ENCODE measurements around the gene MYADML2.

The MYADML2 gene

DNA sequence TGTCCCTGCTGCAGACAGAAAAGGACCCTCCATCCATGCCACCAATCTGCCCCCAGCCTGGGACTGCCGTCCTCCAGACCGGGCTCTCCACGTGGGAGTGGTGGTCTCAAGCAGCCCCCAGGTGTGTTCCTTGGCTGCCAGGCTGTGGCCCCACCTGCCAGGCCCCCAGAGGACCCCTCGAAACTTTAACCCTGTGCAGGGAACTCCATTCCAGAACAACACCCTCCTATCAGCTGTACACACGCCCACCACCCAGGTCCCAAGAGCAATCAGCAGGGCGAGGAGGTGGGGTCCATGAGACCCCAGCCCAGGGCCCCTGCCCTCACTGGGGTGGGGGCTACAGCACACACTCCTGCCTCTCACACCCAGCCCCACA, 11.3 kb downstream of the MYADML2 start:
- no peak for DNase-seq

DNA sequence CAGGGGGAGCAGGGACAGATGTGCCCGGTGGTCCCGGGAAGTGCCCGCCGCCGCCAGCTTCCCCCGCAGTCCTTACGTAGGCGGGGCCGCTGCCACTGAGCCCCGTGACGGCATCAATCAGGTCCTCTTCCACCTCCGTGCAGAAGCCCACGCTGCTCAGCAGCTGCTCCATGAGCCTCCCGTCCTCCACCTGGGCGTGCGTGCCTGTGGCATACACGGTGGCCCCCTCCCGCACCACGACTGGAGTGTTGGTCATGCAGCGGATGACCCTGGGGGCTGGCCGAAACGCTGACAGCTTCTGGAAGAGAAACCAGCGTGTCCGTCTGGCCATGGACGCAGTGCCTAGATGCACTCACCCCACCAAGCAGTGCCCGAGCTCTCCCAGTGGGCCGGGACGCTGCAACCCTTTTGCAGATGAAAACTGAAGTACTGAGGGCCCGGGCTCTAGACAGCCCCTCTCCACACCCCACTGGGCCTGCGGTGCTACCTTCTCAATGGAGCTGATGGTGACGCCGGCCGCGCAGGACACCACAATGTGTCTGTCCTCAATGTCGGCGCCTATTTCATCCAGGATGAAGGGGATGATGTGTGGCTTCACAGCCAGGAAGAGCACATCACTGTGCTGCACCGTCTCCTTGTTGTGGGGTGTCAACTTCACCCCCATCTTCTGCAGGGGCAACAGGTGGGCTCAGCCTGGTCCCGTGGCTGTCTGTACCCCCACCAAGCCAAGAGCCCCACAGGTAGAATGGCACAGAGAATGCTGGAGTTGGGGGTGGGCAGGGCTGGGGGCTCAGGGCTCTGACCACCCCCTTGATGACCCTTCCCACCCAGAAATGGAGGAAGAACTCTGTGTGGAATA, 12.0 kb downstream of the MYADML2 start:
- DNase-seq: no peak

DNA sequence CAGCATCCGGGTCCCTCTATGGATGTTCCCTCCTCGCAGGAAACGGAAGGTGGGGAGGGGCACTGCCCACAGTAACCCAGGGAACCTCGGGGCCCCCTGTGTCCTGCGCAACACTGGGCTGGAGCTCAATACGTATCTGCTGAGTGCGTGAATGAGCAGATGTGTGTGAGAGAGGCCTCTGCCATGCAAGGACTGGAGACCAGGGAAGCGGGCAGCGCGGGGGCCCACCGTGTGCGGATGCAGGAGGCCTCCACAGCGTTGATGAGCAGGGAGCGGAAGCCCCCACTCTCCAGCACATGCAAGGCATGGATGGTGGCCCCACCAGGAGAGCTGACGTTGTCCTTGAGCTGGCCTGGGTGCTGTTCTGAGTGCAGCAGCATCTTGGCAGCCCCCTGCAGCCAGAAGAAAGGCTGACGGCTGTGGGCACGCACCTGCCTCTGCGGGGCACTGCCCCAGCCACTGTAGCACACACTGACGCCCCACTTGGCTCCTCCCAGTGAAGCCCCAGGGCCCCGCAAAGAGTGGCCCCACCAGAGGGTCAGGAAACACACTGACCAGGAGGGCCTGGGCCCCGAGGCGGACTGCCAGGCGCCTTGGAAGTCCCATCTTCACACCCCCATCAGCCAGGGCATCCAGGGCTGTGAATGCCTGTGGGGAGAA, 12.8 kb downstream of the MYADML2 start:
- DNase-seq: no peak

DNA sequence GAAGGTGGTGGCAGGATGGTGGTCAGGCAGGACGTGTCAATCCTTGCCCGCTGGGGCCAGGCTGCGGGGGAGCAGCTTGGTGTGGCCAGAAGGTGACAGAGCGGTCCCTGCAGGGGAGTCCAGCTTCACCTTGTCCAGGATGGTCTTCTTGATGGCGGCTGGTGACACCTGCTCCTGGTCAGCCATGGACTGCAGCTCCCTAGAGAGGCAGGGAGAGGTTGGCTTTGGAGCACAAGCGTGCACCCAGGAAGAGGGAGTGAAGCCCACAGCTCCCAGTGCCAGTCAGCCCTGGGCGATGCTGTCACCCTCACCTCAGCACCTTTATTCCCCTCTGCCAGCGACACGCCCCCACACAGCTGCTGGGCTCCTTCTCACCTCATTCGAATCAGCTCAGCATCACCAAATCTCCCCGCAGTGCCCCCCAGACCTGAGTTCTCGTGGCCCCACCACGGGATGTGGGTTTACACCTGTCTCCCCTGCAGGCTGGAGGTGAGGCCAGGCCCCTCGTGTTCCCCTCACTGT, 13.8 kb downstream of the MYADML2 start:
- DNase-seq: no peak

DNA sequence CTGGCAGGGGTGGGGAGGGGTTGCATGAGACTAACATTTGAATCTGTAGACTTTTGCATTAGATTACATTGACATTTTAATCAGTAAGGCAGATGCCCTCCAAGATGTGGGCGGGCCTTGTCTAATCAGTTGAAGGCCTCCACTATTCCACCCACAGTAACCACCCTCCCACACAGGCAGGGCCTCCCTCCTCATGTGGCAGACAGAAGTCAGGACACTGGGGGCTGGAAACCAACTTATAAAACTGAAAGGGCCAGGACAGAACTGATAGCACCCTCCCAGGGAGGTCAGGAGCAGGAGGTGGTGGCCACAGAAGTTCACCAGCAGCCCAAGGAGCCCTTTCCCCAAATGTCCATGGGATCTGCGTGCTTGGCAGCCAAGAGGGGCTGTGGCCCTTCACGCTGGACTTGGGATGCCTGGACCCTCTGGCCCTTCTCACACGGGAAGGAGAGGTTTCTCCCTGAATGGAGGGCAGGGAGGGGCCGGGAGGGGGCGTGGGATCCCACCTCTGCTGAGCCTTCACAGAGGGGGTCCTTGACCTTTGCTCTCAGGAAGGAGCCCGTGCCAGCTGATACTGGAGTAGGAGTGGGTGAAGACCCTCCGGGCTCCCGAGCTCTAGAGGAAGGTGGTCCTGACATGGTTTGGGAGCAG, 14.6 kb downstream of the MYADML2 start:
- no peak for DNase-seq

DNA sequence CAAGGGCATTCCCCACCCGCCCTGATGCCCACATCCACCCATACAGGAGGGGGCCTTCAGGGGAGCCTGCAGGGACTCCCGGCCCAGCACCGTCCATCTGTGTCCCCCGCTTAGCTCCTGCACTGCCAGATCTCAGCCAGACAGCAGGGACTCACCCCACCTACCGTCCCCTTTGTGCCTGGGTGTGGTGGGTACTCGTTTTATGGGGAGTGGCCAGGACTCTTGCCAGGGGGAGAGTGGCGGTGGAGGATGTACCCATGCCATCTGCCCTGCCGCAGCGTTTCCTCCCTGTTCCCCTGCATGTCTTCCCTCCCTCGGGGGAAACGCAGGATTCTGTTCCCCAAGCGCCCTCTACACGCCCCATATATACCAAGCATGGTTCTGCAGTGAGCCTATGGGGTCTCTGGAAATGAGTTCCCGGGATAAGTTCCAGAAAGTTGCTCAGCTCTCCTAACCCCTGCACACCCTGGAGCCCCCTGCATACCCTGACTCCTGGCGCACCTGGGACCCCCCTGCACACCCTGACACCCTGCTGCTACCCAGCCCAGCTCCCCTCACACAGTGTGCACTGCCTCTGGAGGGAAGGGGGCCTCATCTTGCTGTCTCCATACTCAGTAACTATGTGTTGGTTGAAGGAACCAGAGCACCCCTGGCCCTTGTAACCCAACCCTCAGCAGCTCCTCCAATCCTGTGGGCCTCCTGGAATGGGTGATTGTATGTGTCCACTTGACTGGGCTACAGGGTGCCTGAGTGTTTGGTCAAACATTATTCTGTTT, 15.3 kb downstream of the MYADML2 start:
- no peak for DNase-seq

DNA sequence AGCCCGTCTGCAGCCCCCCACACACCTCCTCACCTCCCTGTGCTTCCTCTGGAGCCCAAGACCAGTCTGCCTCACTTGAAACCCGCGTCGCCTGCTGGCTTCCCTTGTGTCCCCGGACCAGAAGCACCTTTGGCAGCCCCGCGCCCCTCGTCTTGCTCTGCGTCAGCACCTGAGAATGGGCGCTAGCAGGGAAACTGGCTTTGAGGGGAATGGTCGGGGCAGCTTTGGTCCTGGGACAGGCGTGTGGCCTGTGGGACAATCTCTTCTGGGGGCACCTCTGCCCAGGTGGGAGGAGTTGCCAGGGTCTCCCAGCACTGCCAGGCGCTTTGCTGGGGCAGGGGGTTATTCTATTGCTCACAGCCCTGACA, 15.9 kb downstream of the MYADML2 start:
- no peak for DNase-seq

DNA sequence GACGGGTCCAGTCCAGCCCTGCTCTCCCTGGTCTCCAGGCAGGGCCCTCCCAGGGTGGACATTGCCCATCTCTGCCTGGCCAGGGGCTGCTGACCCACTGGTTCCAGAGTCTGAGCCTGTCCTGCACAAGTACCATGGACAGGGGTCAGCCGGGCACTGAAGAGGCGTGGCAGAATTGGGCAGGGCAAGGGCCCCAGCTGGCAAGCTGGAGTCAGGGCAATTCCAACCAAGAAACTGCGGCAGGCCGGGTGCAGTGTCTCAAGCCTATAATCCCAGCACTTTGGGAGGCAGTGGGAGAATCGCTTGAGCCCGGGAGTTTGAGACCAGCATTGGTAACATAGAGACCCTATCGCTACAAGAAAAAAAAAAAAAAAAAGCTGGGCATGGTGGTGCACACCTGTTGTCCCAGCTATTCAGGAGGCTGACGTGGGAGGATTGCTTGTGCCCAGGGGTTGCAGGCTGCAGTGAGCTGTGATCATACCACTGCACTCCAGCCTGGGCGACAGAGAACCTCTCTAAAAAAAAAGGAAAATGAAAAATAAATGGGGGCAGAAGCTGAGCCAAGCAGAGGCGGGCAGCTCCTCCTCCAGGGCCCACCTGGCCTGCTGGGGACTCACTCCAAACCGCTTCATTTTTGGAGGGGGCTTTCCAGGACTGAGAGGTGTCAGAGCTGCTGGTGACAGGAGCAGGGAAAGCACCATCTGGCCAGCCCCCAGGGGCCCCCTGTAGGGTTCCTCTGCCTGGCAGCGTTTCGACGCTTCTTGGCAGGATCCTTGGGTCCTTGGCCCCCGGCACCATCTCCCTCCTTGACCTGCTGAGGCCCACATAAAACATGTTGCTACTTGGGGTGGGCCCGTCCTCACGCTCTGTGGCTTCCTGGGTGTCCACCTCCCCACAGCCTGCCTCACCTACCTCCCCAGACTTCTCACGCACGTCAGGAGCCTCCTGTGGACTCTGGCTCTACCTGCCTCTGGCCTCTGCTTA, 16.6 kb downstream of the MYADML2 start:
- no peak for DNase-seq

DNA sequence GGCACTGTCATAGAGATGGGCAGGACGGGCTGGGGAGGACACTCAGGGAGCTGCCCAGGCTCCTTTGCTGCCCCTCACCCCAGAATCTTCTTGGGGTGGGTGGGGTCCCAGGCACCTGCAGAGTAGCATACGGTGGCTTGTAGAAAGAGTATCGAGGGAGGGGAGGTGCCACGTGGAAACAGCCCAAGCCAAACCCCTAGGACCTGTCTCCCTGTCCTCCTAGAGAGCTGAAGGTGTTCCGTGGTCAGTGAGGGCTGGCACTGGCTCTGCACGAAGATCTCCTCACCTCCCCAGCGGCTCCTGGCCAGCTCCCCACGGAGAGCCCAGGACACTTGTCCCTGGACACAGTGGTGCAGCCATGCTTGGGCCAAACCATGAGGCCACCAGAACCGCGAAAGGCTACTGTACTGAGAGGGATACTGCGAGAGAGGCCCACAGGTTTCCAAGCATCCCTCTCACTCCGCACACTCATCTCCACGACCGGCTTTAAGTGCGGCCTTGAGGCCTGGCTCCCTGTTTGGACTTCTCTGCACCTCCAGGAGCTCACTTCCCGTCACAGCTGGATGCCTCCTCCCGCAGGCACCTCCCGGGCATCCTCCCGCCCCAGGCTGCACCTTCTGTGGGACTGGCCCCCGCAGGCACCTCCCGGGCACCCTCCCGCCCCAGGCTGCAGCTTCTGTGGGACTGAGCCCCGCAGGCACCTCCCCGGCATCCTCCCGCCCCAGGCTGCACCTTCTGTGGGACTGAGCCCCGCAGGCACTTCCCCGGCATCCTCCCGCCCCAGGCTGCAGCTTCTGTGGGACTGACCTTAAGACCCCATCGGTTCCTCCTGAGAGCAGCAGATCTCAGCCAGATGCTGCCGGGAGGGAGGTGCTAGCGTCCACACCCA, 17.5 kb downstream of the MYADML2 start:
- DNase-seq: no peak

DNA sequence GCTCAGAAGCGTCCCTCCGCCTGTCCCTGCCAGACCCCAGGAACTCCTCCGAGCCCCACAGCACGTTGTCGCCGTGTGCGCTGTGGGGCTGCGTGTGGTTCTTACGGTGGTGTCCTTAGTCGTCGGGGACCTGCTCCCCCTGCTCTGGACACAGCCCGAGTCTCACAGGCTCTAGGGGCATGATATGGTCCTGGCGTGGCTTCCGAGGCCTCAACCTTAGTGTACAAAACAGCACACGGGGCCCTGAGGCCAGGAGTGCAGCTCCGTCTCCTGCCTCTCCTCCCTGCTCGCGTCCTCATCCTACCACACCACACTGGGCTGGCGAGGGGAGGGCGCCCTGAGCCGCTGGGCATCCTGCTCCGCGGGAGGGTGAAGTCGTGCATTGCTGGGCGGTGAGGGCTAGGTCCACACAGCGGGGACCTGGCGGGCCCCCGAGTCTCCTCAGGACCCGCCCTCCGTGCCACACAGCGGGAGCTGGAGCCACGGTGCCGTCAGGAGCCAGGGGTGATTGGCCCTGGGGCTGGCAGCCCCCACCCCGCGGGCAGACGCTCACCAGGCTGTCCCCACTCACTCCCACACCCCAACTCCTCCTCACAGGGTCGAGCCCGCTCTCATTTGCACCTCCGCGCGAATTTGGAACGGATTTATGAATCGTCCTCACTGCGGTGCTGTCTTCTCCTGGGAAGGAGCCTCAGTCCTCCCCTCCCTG, 18.3 kb downstream of the MYADML2 start:
- no peak for DNase-seq

DNA sequence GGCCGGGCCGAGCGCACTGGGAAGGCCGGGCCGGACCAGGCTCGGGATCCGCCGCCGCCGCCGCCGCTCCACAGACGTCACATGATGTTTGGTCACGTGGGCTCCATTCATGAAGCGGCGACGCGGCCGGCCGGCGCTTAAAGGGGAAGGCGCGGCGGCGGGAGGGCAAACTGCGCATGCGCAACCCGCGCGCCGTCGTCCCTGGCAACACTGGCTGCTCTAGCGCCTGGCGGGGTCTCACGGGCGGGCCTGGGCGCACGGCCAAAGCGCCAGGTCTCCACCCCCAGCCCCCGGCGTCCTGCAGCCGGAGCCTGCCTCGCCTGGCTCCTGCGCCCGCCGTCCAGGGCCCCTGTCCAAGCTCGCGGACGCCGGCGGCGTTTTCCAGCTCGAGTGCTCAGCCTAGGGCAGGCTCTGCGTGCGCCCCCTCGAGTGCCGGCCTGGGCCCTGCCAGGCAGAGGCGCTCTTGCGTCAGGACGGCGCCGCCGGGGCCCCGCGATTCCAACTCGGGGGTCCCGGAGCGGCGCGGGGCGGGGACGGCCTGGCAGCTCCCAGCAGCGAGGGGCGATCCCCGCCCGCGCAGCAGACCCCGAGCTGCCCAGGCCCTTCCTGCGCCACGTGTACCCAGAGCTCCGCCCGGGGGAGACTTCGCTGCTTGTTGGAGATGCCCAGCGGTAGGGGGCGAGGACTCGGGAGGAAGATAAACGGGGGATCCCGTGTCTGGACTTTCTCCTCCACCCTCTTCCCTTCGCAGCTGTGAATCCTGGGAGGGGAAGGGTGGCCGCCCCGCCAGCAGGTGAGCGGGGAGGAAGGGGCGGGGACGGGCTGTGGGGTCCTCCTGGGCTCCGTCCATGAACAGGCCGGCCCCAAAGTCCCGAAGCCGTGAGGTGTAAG, 19.1 kb downstream of the MYADML2 start, which contains the start of gene MAFG:
TSS of gene MAFG (minus strand) at position 83 of the 891 bp plus-strand sequence. CDS start 4,550 bp downstream, outside the sequence.
- DNase-seq: peak; percentile 86

DNA sequence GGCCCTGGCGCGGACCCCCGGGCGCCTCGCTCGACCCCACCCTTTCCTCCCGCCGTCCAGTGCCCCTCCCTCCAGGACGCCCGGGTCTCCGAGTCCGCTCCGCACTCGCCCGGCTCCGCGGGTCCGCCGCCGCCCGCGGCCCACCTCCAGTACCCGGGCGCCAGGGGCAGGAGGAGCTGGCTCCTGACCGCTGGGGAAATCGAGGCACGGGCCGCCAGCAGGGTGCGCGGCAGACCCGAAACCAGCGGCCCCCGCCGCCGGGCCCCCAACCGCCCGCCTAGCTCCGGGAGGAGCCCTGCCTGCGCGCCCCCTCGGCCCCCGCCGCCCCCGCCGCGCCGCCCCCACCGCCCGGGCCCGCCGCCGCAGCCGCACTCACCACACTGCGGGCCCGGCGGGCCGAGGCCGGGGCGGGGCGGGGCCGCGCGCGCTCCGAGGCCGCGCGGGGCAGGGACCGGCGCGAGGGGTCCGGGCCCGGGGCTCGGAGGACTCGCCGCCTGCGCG, 19.8 kb downstream of the MYADML2 start:
- DNase-seq: no peak

DNA sequence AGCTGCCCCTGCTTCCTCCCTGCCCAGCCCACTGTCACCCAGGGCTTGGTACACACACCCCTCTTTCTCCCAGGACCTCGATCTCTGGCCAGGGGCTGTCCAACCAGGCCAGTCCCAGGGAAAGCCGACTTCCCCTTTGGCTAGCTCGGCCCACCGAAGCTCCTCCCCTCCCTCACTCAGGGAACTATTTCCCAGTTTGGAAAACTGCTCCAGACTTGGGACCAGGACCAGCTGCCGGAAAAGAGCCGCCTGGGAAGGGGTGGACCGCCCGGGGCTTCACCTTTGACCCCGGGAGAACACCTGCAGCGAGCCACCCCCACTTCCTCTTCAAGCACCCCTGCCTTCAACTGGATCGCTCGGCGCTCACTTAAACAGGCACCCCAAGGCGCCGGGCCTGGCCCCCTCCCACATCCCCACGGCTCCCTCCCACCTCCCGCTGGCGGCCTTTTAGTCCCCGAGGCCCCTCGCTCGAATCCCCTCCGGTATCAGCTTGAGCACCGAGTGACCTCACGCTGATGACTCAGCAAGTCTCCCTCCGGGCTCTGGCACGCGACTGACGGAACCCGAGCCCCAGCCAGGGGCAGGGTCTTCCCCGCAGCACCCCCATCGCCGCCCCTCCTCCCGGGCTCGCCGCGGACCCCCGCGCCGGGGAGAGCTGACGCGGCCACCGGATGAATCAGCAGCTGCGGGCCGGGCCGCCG, 20.4 kb downstream of the MYADML2 start:
- DNase-seq: peak; percentile 49

DNA sequence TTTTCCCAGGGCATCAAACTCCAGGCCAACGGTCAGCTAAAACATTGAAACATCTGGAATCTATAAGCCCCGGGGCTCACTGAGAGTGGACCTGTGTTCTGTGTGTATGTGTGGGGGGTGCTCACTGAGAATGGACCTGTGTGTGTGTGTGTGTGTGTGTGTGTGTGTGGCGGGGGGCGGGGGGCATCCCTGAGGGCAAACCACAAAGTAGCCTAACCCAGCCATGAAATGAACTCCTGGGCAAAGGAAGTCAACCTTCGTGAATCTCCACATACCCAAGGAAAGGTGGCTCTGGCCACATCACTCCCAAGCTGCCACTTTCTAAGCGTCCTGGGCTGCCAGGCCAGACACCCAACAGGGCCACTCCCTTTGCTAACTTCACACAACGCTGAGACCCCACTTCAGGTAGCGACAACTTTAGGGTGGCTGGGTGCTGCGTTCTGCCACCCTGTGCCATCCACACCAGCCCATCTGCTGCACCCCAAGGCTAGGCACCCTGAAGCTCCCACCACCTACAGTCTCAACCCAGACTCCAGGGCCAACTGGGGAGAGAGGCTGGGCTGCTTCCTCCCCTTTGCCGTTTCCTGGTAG, 21.1 kb downstream of the MYADML2 start:
- DNase-seq: no peak

DNA sequence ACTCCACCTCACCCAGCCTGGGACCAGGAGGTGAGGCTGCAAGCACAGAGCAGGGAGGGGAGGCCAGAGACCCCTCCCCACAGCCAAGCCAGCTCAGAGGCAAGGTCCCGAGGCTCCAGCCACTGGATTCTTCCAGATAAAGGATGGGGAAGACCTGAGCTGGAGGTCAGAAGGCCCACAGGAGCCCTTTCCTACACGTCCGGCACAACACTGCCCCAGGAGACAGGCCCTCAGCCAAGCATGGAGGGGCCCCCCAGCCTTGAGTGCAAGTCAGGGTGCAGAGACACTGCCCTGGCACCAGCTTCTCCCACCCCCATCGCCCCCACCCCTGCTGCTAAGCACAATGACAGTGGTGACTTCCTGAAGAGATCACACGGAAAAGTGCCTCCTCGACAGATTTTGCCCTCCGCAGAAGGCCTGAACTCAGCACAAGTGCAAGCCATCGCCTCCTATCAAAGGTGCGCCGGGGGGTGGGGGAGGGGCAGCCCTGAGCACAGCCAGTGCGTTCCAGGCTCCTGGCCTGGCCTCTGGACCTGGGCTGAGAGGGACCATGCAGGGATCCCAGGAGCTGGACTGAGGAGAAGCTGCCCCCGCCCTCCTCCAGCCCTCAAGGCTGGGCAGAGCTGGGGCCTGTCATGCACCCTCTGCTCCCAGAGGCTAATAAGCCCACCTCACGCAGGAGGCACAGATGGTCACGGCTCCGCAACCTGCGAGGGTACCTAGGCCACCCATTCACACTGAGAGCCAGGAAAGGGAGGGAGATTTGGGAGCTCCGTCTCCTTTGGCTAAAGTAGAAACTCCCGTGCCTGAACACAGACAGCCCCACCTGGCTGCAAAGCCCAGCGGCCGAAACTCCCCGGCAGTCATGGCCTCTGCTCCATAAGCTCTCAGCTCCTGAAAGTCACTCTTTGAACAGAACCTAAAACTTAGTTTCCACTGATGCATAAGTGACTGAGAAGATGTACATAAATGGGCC, 22.2 kb downstream of the MYADML2 start:
- no peak for DNase-seq
